ENCODE results near the gene SLC22A7. TPM values are rescaled to one million over a fixed set of nuclear protein-coding genes. Genes with fewer than 3 reads are reported as not detected.

The SLC22A7 gene
- total RNA-seq, 1 donor from 2014 or later = not detected

DNA sequence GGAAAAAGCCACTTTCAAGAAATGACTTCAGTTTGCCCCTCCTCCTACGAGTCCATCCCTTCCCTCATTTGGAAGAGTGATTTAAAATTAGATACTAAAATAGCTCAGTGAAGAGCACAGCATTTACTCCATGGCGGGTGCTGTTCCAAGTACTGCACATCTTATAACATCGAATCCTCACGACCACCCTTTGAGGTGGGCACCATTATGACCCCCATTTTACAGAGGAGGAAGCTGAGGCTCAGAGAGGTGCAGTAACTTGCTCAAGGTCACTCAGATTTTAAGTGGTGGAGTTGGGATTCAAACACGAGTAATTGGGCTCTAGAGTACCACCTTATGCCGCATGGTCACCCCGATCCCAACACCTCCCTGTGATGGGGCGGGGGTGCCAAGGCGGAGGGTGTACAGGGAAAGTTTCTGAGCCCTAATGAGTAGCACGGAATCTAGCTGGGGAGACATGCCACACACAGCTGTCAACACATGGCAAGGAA is 29.2 kb upstream of the SLC22A7 start:
- no peaks in the 10 kb centered on the region for H3K9me3 Mint-ChIP-seq (ENCODE audit: unreplicated experiment)

GRCh38 chr6:43269273-43270007 is 28.6 kb upstream of the SLC22A7 start:
- Mint-ChIP-seq H3K36me3 (ENCODE audit: low read depth, unreplicated experiment) (no peaks in the 10 kb centered on the region), H3K27ac (ENCODE audit: unreplicated experiment) (no peak overlapping the region), H3K27me3 (ENCODE audit: unreplicated experiment) (peaks cover 15% of the 10 kb centered on the region), H3K4me3 (ENCODE audit: unreplicated experiment) (no peak overlapping the region), H3K9me3 (ENCODE audit: unreplicated experiment) (no peaks in the 10 kb centered on the region), H3K4me1 (ENCODE audit: unreplicated experiment) (peaks cover 13% of the 10 kb centered on the region)
- DNase-seq (ENCODE audit: low spot score) = no peak
- TF ChIP-seq, protein P1, sequence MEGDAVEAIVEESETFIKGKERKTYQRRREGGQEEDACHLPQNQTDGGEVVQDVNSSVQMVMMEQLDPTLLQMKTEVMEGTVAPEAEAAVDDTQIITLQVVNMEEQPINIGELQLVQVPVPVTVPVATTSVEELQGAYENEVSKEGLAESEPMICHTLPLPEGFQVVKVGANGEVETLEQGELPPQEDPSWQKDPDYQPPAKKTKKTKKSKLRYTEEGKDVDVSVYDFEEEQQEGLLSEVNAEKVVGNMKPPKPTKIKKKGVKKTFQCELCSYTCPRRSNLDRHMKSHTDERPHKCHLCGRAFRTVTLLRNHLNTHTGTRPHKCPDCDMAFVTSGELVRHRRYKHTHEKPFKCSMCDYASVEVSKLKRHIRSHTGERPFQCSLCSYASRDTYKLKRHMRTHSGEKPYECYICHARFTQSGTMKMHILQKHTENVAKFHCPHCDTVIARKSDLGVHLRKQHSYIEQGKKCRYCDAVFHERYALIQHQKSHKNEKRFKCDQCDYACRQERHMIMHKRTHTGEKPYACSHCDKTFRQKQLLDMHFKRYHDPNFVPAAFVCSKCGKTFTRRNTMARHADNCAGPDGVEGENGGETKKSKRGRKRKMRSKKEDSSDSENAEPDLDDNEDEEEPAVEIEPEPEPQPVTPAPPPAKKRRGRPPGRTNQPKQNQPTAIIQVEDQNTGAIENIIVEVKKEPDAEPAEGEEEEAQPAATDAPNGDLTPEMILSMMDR (IDR thresholded peaks at IDR 0.05; ENCODE audit: unreplicated experiment) = no peak

More for the DNA sequence above, 29.2 kb upstream of the SLC22A7 start:
- TF ChIP-seq, protein P1 (IDR thresholded peaks at IDR 0.05; ENCODE audit: unreplicated experiment) = no peak
- no peak for DNase-seq (ENCODE audit: low spot score)
- peaks cover 13% of the 10 kb centered on the region for H3K4me1 Mint-ChIP-seq (ENCODE audit: unreplicated experiment)
- peaks cover 15% of the 10 kb centered on the region for H3K27me3 Mint-ChIP-seq (ENCODE audit: unreplicated experiment)
- H3K27ac Mint-ChIP-seq (ENCODE audit: unreplicated experiment) = no peak overlapping the region
- no peak overlapping the region for H3K4me3 Mint-ChIP-seq (ENCODE audit: unreplicated experiment)
- no peaks in the 10 kb centered on the region for H3K36me3 Mint-ChIP-seq (ENCODE audit: low read depth, unreplicated experiment)

DNA sequence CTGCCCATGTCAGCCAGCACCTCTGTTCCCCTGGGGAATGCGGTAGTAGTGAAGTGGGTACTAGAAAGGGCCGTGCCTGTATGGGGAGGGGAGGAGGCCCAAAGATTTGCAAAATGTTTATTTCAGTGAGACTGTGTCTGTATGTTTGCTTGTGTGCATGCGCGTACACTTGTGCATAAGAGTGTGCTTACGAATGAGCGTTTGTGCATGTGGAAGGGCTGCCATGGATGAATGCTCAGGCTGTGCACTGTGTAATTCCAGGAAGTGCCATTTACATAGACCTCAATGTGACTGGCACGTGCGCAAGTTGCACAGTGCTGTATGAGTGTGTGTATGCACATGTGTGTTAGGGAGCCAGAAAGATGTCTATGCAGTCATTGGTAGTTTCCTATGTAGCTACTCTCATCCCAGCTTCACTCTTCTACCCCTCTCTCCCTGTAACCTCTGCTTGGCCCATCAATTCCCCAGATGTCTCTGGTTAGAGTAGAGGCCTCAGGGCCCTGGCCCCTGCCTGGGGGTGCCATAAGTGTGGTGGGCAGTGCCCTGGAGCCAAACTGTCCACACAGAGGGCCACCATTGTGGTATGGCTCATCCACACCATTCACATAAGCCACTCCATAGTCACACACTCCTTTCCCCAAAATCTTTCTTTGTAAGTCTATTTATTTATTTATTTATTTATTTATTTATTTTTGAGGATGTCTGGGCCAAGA is 26.8 kb upstream of the SLC22A7 start:
- DNase-seq (ENCODE audit: low spot score) = no peak
- Mint-ChIP-seq H3K27ac (ENCODE audit: unreplicated experiment) (no peak overlapping the region), H3K36me3 (ENCODE audit: low read depth, unreplicated experiment) (no peaks in the 10 kb centered on the region), H3K4me3 (ENCODE audit: unreplicated experiment) (no peak overlapping the region), H3K4me1 (ENCODE audit: unreplicated experiment) (peaks cover 18% of the 10 kb centered on the region), H3K27me3 (ENCODE audit: unreplicated experiment) (peaks cover 17% of the 10 kb centered on the region), H3K9me3 (ENCODE audit: unreplicated experiment) (no peaks in the 10 kb centered on the region)
- TF ChIP-seq, protein P1 (IDR thresholded peaks at IDR 0.05; ENCODE audit: unreplicated experiment) = no peak

DNA sequence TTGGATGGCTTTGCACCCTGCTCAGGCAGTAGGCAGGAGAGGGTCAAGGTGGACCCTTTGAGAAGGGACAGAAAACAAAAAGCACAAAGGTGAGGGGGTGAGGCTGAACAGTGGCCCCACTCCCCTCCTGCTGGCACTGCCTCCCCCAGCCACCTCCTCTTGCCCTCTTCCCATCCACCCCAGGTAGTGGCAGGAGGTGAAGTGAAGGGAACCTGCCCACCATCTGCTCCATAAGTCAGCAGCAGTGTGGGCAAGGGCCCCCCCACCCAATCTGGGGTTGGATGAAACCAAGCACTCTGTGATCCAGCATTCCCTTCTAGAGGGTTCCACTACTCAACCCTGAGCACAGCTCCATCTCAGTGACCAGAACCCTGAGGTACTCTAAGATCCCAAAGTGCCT is 26.1 kb upstream of the SLC22A7 start:
- H3K4me1 Mint-ChIP-seq (ENCODE audit: unreplicated experiment) = peaks cover 18% of the 10 kb centered on the region
- no peak for DNase-seq (ENCODE audit: low spot score)

More for the DNA sequence above, 26.1 kb upstream of the SLC22A7 start:
- TF ChIP-seq, protein P1 (IDR thresholded peaks at IDR 0.05; ENCODE audit: unreplicated experiment) = no peak
- Mint-ChIP-seq H3K4me3 (ENCODE audit: unreplicated experiment) (no peak overlapping the region), H3K9me3 (ENCODE audit: unreplicated experiment) (no peaks in the 10 kb centered on the region), H3K27ac (ENCODE audit: unreplicated experiment) (no peak overlapping the region), H3K27me3 (ENCODE audit: unreplicated experiment) (peaks cover 20% of the 10 kb centered on the region), H3K36me3 (ENCODE audit: low read depth, unreplicated experiment) (no peaks in the 10 kb centered on the region)

Measured in endothelial cell (in vitro differentiated cells).